ENCODE data around the gene DLG1.
"Not testable (repeated sequence)": the region's sequence is repeated elsewhere in the genome, so short reads cannot be mapped to it uniquely, and the experiment has no call there.

DLG1 gene

GRCh38 chr3:197202694-197203093, 95.7 kb downstream of the DLG1 start:
- in situ Hi-C loops (cut with HindIII; ENCODE audit: low sequenced_read_pairs) = no loop called here
- no peak overlapping the region for H3K4me3 ChIP-seq (ENCODE audit: low read depth, low read length)
- TF ChIP-seq, protein P1, sequence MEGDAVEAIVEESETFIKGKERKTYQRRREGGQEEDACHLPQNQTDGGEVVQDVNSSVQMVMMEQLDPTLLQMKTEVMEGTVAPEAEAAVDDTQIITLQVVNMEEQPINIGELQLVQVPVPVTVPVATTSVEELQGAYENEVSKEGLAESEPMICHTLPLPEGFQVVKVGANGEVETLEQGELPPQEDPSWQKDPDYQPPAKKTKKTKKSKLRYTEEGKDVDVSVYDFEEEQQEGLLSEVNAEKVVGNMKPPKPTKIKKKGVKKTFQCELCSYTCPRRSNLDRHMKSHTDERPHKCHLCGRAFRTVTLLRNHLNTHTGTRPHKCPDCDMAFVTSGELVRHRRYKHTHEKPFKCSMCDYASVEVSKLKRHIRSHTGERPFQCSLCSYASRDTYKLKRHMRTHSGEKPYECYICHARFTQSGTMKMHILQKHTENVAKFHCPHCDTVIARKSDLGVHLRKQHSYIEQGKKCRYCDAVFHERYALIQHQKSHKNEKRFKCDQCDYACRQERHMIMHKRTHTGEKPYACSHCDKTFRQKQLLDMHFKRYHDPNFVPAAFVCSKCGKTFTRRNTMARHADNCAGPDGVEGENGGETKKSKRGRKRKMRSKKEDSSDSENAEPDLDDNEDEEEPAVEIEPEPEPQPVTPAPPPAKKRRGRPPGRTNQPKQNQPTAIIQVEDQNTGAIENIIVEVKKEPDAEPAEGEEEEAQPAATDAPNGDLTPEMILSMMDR (IDR thresholded peaks at IDR 0.05; ENCODE audit: low read depth, low read length) = no peak
- DNase-seq (ENCODE audit: low read depth, low spot score) = no peak

- TF ChIP-seq, protein P1 (IDR thresholded peaks at IDR 0.05; ENCODE audit: low read depth, low read length) = no peak
- H3K4me3 ChIP-seq (ENCODE audit: low read depth, low read length) = no peak overlapping the region
- in situ Hi-C loops (cut with HindIII; ENCODE audit: low sequenced_read_pairs) = no loop called here
- DNase-seq (ENCODE audit: low read depth, low spot score) = no peak
These were observed 96.5 kb downstream of the DLG1 start for GRCh38 chr3:197201791-197202452.

DNA sequence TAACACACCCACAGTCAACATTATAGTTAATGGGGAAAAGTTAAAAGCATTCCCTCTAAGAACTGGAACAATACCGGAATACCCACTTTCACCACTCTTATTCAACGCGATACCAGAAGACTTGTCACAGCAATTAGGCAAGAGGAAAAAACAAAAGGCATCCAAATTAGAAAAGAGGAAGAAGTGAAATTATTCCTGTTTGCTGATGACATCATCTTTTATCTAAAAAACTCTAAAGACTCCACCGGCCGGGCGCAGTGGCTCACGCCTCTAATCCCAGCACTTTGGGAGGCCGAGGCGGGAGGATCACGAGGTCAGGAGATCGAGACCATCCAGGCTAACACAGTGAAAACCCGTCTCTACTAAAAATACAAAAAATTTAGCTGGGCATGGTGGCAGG, 97.6 kb downstream of the DLG1 start:
- H3K4me3 ChIP-seq (ENCODE audit: low read depth, low read length); in situ Hi-C loops (cut with HindIII; ENCODE audit: low sequenced_read_pairs); DNase-seq (ENCODE audit: low read depth, low spot score): not testable (repeated sequence)

DNA sequence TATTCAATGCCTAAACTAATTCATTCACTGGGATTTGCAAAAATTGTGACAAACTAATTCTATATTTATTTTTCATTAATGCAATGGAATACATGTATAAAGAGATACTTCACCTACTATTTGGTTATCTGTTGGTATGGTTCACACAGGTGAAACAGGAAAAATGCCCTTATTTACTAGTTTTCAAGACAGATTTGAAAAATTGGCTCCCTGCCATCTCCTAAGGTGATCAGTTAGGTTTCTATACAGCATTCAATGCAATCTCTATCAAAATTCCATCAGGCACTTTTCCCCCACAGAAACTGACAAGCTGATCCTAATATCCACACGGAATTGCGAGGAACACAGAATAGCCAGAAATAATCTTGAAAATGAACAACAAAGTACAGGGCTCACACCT, 101.1 kb downstream of the DLG1 start:
- no peak for DNase-seq (ENCODE audit: low read depth, low spot score)
- TF ChIP-seq, protein P1 (IDR thresholded peaks at IDR 0.05; ENCODE audit: low read depth, low read length) = no peak
- in situ Hi-C loops (cut with HindIII; ENCODE audit: low sequenced_read_pairs) = no loop called here
- no peak overlapping the region for H3K4me3 ChIP-seq (ENCODE audit: low read depth, low read length)

DNA sequence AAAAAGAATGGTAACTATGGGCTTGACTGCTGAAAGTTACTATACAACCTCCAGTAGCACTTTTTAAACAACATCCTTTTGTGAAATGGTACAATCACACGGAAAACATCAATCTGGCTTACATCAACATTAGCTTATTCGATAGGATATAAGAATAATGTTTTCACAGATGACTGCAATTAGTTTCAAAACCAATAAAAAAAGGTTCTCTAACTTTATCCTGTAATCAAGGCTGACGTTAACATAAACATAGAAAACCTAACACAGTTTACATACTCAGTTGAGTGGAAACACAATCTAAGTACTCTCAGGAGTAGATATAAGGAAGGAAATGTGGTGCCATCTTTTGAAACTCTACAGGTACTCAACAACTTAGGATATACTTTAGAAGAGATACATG, 102.2 kb downstream of the DLG1 start:
- DNase-seq (ENCODE audit: low read depth, low spot score) = no peak
- TF ChIP-seq, protein P1 (IDR thresholded peaks at IDR 0.05; ENCODE audit: low read depth, low read length) = no peak
- in situ Hi-C loops (cut with HindIII; ENCODE audit: low sequenced_read_pairs) = no loop called here
- no peak overlapping the region for H3K4me3 ChIP-seq (ENCODE audit: low read depth, low read length)

DNA sequence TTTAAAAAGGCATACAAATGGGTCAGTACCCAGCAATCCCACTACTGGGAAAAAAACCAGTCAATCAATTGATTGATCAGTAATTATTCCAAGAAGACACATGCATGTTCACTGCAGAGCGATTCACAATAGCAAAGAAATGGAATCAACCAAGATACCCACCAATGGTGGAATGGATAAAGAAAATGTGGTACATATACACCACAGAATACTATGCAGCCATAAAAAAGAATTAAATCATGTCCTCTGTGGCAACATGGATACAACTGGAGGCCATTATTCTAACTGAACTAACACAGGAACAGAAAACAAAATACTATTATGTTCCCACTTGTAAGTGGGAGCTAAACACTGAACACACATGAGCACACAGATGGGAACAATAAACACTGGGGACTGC, 103.1 kb downstream of the DLG1 start:
- in situ Hi-C loops (cut with HindIII; ENCODE audit: low sequenced_read_pairs) = no loop called here
- H3K4me3 ChIP-seq (ENCODE audit: low read depth, low read length) = no peak overlapping the region
- no peak for DNase-seq (ENCODE audit: low read depth, low spot score)
- TF ChIP-seq, protein P1 (IDR thresholded peaks at IDR 0.05; ENCODE audit: low read depth, low read length) = no peak

DNA sequence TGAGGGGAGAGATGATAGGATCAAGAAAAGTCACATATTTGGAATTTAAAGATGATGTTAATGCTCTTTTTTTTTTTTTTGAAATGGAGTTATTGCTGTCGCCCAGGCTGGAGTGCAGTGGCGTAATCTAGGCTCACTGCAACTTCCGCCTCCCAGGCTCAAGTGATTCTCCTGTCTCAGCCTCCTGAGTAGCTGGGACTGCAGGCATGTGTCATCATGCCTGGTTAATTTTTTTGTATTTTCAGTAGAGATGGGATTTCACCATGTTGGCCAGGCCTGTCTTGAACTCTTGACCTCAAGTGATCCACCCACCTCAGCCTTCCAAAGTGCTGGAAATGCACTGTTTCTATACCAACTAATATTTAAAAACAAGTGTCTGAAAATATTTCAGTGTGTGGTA, 104.7 kb downstream of the DLG1 start:
- in situ Hi-C loops (cut with HindIII; ENCODE audit: low sequenced_read_pairs); H3K4me3 ChIP-seq (ENCODE audit: low read depth, low read length); DNase-seq (ENCODE audit: low read depth, low spot score): not testable (repeated sequence)

GRCh38 chr3:197191897-197192296, 106.5 kb downstream of the DLG1 start:
- TF ChIP-seq, protein P1 (IDR thresholded peaks at IDR 0.05; ENCODE audit: low read depth, low read length) = no peak
- no peak for DNase-seq (ENCODE audit: low read depth, low spot score)
- in situ Hi-C loops (cut with HindIII; ENCODE audit: low sequenced_read_pairs) = no loop called here
- H3K4me3 ChIP-seq (ENCODE audit: low read depth, low read length) = no peak overlapping the region
